KOPT-K1 (cell line): ENCODE data around the gene DLG2.
"Not testable (repeated sequence)": the region's sequence is repeated elsewhere in the genome, so short reads cannot be mapped to it uniquely, and the experiment has no call there.

Experiments used
- H3K27ac ChIP-seq: fragments of 200-600 bp; sonication (generic); 2 replicates; pipeline ENCODE4 v1.5.1; 2016; ENCODE audit warnings: antibody characterized with exemption, mild to moderate bottlenecking, low read depth, low read length; ENCODE audit not compliant: poor library complexity, severe bottlenecking
- H3K36me3 ChIP-seq: fragments of 200-600 bp; sonication (generic); 2 replicates; pipeline ENCODE4 v1.5.1; 2017; ENCODE audit warnings: antibody characterized with exemption, mild to moderate bottlenecking, low read length, moderate library complexity; ENCODE audit not compliant: insufficient read depth
- H3K9me3 ChIP-seq: fragments of 200-600 bp; sonication (generic); 2 replicates; pipeline ENCODE4 v1.5.1; 2017; ENCODE audit warnings: antibody characterized with exemption, low read length, mild to moderate bottlenecking; ENCODE audit not compliant: insufficient read depth, poor library complexity, severe bottlenecking

DLG2 gene

DNA sequence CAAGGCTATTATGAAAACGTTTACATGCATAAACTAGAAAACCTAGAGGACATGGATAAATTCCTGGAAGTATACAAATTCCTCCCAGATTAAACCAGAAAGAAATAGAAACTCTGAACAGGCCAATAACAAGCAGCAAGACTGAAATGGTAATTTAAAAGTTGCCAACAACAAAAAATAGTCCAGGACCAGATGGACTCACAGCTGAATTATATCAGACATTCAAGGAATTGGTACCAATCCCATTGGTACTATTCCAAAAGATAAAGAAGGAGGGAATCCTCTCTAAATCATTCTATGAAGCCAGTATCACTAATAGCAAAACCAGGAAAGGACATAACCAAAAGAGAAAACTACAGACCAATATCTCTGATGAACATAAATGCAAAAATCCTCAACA, 236.0 kb downstream of the DLG2 start:
- Histone ChIP-seq H3K9me3 (no peaks in the 10 kb centered on the region), H3K36me3 (no peaks in the 10 kb centered on the region), H3K27ac (no peak overlapping the region)

DNA sequence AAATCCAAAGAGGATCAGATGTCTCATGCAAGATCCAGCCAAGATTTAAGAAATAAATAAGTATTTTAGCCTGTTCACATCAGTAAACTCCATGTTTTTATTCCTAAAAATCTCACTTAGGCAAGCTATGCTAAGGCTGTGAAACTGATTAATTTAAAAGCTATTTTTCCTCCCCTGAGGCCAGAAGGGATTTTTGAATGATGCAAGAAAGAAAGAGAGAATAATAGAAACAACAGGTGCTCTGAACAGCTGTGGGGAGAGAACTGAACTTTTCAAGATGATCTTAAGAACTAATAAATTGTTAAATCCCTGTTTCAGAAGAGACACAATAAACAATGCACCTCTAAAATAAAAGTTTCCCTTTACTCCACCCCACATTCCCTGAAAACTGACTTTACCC, 241.6 kb downstream of the DLG2 start:
- Histone ChIP-seq H3K36me3 (no peaks in the 10 kb centered on the region), H3K27ac (no peak overlapping the region), H3K9me3 (no peaks in the 10 kb centered on the region)

DNA sequence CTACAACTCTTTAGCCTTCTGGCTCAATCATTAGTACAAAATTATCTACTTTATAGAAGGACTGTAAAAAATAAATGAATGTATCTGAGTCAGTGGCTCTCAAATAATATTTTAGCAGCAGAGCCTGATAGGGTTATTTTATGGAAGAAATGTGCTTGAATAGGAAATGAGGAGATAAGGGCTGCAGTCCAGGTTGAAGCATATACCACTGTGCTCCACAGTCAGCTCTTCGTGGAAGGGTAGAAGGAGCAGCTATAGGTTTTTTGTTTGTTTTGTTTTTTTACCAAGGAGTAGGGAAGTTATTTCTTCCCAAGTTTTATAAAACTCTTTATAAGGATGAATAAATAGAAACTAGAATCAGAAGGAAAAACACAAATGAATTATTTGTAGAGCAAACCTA, 242.0 kb downstream of the DLG2 start:
- Histone ChIP-seq H3K27ac (no peak overlapping the region), H3K36me3 (no peaks in the 10 kb centered on the region), H3K9me3 (no peaks in the 10 kb centered on the region)

DNA sequence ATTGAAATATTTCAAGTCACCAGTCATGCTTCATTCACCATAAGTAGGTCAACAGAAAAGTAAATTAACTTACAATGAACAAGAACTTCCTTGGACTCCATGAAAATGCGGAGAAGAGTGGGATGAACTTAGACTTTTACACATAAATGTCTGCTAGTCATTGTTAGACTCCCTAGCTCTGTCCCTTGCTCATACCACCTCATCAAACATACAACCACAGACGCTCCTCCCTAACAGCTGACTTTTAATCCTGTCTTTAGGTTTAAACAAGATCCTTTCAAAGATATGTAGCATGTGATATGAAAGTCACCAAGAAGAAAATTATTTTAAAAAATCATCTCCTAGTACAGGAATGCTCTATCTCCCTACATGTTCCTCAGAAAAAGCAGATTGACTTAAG, 248.1 kb downstream of the DLG2 start:
- Histone ChIP-seq H3K27ac (no peak overlapping the region), H3K9me3 (no peaks in the 10 kb centered on the region), H3K36me3 (no peaks in the 10 kb centered on the region)

DNA sequence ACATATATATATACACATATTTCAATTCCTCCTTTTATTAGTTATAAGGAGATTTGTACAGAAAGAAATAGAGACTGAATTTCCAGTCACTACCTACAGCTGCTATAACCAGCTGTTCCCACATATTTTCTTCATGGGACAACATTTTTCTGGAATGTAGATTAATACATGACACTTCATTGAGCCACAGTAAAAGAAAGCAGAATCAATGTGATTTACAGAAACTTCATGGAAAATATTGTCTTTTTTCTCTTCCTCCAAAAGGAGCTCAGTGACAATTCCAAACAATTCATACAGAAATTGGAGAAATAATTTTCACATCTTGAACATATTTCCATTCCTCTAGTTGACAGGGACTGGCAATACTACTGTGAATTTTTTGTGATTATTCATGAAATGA, 249.2 kb downstream of the DLG2 start:
- Histone ChIP-seq H3K27ac (no peak overlapping the region), H3K9me3 (no peaks in the 10 kb centered on the region), H3K36me3 (no peaks in the 10 kb centered on the region)

DNA sequence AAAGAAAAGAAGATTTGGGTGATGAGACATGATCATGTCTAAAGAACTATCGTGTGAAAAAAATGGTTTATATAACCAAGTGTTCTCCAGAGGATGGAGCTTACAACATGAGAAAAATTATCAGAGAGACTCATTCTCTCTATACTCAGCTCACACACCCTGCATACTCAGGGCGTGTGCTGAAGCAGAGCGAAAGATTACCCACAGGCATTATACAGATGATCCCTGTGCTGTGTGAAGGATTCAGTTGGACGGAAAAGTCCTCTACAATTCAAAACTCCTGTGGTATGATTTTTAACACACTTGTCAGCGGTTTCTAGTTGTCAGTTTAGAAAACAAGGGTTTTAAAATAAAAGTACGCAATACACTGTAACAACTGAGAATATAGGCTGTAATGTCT, 267.3 kb downstream of the DLG2 start:
- H3K36me3 ChIP-seq = no peaks in the 10 kb centered on the region
- H3K27ac ChIP-seq = no peak overlapping the region
- H3K9me3 ChIP-seq = no peaks in the 10 kb centered on the region

DNA sequence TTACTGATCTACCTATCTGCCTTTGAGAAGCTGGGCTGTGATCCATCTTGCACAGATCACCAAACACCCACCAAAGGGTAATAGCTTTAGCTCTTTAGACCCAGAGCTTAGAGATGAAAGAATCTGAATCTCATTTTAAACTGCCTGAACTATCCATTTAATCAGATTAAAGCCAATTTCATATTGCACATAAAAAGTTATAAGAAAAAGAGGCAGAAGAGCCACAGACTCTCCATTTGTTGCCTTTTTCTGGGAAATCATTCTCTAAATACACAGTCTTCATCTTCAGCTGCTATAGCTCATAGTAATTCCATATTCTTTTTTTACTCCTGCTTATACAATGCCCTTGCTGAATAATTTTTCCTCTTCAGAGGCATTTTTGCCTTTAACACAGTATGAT, 271.2 kb downstream of the DLG2 start:
- Histone ChIP-seq H3K9me3 (no peaks in the 10 kb centered on the region), H3K27ac (no peak overlapping the region), H3K36me3 (no peaks in the 10 kb centered on the region)

DNA sequence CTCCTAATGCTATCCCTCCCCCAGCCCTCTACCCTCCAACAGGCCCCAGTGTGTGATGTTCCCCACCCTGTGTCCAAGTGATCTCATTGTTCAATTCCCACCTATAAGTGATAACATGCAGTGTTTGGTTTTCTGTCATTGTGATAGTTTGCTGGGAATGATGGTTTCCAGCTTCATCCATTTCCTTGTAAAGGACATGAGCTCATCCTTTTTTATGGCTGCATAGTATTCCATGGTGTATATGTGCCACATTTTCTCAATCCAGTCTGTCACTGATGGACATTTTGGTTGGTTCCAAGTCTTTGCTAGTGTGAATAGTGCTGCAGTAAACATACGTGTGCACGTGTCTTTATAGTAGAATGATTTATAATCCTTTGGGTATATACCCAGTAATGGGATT, 277.6 kb downstream of the DLG2 start:
- not testable (repeated sequence) for H3K36me3 ChIP-seq, H3K27ac ChIP-seq, H3K9me3 ChIP-seq

DNA sequence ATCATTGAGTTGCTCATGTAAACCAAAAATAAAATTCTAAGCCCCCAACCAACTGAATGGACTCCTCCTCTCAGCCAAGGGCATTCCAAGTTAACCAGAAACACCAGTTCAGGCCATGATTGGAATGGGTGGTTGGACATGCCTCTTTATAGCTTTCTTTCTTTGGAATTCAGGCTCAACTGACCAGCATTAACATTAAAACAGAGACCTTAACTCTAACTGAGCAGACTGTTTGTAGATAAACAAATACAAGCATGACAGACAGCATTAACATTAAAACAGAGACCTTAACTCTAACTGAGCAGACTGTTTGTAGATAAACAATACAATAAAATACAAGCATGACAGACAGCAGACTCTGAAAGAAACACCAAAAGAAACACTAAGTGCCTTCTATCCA, 278.2 kb downstream of the DLG2 start:
- Histone ChIP-seq H3K9me3 (no peaks in the 10 kb centered on the region), H3K27ac (no peak overlapping the region), H3K36me3 (no peaks in the 10 kb centered on the region)

DNA sequence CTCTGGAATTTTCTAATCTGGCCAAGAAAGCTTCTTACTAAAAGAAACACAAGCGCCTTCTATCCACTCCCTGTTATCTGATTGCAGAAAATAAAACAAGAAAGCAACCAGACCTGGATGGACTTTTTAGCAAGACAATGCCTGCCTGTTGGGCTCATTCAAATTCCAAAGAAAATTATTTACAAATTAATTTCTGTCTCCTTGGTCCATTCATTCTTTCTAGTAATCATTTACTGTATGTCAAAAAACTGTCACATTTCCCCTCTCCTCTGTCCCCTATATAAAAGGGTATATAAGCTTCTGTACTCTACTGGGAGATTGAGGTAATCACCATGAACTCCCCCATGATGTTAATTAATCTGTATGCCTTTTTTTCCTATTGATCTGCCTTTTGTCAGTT, 279.9 kb downstream of the DLG2 start:
- no peaks in the 10 kb centered on the region for H3K9me3 ChIP-seq
- H3K27ac ChIP-seq = no peak overlapping the region
- H3K36me3 ChIP-seq = no peaks in the 10 kb centered on the region

DNA sequence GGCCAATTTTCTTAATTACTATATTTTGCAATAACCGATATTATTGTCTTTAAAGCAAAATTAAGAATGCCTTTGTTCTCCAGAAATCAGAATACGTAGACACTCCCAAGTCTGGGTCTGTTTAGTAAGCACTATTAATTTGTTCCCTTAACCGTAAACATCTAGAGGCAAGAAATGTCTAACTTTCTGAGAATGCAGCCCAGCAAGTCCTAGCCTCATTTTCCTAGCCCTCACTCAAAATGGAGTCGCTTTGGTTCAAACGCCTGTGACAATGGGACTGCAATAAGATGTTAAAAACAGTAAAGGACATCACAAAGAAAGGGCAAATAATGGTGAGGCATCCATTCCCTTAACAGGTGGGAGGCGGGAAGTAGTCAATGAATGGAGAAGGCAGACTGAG, 280.7 kb downstream of the DLG2 start:
- Histone ChIP-seq H3K9me3 (no peaks in the 10 kb centered on the region), H3K36me3 (no peaks in the 10 kb centered on the region), H3K27ac (no peak overlapping the region)

DNA sequence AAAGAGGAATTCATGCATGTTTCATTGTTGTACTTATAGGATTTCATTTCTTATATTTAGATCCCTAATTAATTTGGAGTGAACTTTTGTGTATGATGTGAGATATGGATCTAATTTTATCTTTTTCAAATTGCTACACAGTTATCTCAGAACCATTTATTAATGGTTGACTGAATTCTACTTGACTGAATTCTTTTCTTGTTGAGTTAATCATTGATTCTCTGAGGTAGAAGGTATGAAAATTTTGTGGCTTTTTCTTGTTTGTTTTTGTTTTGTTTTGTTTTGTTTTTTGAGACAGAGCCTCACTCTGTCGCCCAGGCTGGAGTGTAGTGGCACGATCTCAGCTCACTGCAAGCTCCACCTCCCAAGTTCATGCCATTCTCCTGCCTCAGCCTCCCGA, 286.3 kb downstream of the DLG2 start:
- H3K27ac ChIP-seq, H3K9me3 ChIP-seq, H3K36me3 ChIP-seq: not testable (repeated sequence)

DNA sequence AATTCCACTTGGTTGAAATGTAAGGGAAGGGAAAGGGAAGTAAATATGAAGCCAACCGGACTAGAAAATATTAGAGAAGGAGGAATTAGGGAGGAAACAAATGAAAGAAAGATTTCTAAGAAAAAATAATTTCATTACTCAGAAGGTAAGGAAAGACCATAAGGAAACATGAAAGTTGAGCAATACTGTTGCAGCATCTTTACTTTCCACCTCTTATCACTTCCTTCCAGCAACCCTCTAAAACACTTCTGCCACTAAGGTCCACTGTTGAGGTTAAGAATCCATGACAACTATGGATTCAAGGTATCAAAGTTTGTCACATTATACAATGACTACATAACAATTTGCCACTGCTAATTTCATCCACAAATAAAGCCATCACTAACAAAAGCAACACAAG, 308.6 kb downstream of the DLG2 start:
- H3K36me3 ChIP-seq = no peaks in the 10 kb centered on the region
- H3K27ac ChIP-seq = no peak overlapping the region
- H3K9me3 ChIP-seq = no peaks in the 10 kb centered on the region

DNA sequence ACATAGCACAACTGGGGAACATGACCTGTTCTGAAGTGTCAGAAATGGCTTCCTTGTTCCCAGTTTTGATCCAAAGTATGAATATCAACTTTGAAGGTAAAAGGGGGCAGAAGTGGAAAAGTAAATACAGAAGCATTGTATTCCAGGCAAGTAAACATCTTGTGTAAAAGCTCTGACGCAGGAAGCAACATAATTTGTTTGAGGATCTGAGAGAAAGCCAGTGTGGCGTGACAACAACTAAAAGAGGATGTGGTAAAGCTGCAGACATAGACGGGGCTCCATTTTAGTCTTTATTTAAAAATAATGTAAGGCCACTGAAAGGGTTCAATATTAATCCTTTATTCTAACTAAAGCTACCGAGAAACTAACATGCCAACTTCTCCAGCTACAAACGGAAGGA, 310.2 kb downstream of the DLG2 start:
- Histone ChIP-seq H3K27ac (no peak overlapping the region), H3K36me3 (no peaks in the 10 kb centered on the region), H3K9me3 (no peaks in the 10 kb centered on the region)

DNA sequence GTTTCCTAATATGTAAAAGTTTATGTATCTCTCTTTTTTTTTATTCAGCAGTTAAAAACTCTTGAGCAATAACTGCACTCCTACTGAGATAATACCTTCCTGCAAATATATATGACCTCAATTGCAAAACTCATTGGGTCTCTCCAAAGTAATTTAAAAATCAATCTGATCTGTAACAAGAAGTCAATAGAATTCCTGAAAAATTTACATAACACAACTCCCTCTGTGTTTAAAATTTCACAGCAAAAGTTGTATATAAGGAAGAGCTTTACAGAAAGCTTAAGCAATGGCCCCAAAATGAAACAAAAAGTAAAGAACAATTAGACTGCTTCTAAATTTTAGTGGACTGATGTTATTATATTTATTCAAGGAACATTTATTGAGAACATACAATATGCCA, 313.4 kb downstream of the DLG2 start:
- no peaks in the 10 kb centered on the region for H3K9me3 ChIP-seq
- H3K36me3 ChIP-seq = no peaks in the 10 kb centered on the region
- no peak overlapping the region for H3K27ac ChIP-seq

DNA sequence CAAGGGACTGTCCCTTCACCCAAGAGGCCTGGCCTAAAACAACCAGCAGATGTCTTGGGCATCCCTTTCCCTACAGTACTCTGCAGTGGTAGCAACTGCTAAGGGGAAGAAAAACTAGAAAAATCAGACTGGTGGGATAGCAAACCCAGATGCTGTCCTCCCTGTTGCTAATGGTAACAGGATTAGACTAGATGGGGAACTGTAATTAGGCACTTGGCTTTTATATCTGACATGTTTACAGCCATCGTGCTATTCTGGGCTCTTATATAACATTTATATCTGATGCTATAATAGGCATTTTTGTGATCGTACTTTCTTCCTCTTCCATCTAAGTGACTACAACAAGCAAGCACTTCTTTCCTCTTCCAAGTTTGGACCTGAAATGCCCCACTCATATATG, 316.7 kb downstream of the DLG2 start:
- no peaks in the 10 kb centered on the region for H3K36me3 ChIP-seq
- no peaks in the 10 kb centered on the region for H3K9me3 ChIP-seq
- no peak overlapping the region for H3K27ac ChIP-seq

DNA sequence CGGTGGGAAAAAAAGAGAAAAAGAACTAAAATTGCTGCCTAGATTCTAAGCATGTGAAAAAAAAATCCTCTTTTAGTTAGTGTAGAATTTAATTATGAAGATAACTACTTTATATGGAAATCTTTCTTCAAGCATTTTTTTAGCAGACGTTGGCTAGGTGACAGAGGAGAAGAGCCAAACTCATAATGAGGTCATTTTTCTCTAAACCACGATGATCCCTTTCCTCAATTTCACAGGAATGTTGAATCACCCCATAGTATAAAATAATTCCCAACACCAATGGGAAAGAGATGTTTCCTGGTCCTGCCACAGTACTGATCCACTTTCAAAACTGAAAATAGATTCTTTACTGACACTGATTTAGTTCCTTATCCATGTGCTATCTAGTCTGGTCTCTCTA, 319.8 kb downstream of the DLG2 start:
- Histone ChIP-seq H3K27ac (no peak overlapping the region), H3K36me3 (no peaks in the 10 kb centered on the region), H3K9me3 (no peaks in the 10 kb centered on the region)
